Stimulated activated naive B cell treated with anti-CD40 and anti-IgM and Interleukin-4, amounts not matched to agents 10 μg/mL and 1 μg/mL and 100 μg/mL, for 72 hours (primary cell): ENCODE data around the gene SWAP70.

Experiments used
- ATAC-seq, 2 donors: fragments of 150-1000 bp; cut with Tn5 transposase; replicated peaks; 2 replicates each; pipeline ENCODE4 v1.10.0; 2021; ENCODE audit warnings: moderate library complexity in 1 of 2
- DNase-seq: peaks from one replicate; pipeline ENCODE4 v3.0.0; 2021
- H3K27ac Mint-ChIP-seq: one replicate; pipeline ENCODE4 v1.8.0; 2022; ENCODE audit warnings: mild to moderate bottlenecking, mixed read lengths
- H3K27me3 Mint-ChIP-seq, 2 donors: one replicate each; pipeline ENCODE4 v1.8.0; 2022; ENCODE audit warnings: mixed read lengths in 2 of 2
- H3K36me3 Mint-ChIP-seq, 2 donors: one replicate each; pipeline ENCODE4 v1.8.0; 2022; ENCODE audit warnings: mixed read lengths in 2 of 2, mild to moderate bottlenecking in 1 of 2
- H3K4me1 Mint-ChIP-seq, 2 donors: one replicate each; pipeline ENCODE4 v1.8.0; 2022; ENCODE audit warnings: mixed read lengths in 2 of 2, mild to moderate bottlenecking in 1 of 2
- H3K4me3 Mint-ChIP-seq, 2 donors: one replicate each; pipeline ENCODE4 v1.8.0; 2022; ENCODE audit warnings: mild to moderate bottlenecking in 2 of 2, mixed read lengths in 2 of 2, moderate library complexity in 1 of 2
- H3K9me3 Mint-ChIP-seq, 2 donors: one replicate each; pipeline ENCODE4 v1.8.0; 2022; ENCODE audit warnings: mixed read lengths in 2 of 2, mild to moderate bottlenecking in 1 of 2

The SWAP70 gene

GRCh38 chr11:9633679-9634078, 30.2 kb upstream of the SWAP70 start:
- no peak for DNase-seq
- Mint-ChIP-seq H3K4me3 (peak overlapping the region in 1 of 2 donors; percentile 8), H3K27me3 (no peaks in the 10 kb centered on the region), H3K36me3 (peaks cover 6 to 9% of the 10 kb centered on the region in 2 donors), H3K4me1 (peaks cover 27 to 57% of the 10 kb centered on the region in 2 donors), H3K27ac (peak overlapping the region; percentile 51), H3K9me3 (peaks cover 0 to 1% of the 10 kb centered on the region in 2 donors)
- ATAC-seq = no peak

GRCh38 chr11:9636691-9637090, 27.2 kb upstream of the SWAP70 start:
- Mint-ChIP-seq H3K27ac (no peak overlapping the region), H3K9me3 (peaks cover 0 to 4% of the 10 kb centered on the region in 2 donors), H3K36me3 (peaks cover 6 to 11% of the 10 kb centered on the region in 2 donors), H3K4me3 (no peak overlapping the region), H3K4me1 (peaks cover 31 to 49% of the 10 kb centered on the region in 2 donors), H3K27me3 (no peaks in the 10 kb centered on the region)
- ATAC-seq (no peak), DNase-seq (no peak)

DNA sequence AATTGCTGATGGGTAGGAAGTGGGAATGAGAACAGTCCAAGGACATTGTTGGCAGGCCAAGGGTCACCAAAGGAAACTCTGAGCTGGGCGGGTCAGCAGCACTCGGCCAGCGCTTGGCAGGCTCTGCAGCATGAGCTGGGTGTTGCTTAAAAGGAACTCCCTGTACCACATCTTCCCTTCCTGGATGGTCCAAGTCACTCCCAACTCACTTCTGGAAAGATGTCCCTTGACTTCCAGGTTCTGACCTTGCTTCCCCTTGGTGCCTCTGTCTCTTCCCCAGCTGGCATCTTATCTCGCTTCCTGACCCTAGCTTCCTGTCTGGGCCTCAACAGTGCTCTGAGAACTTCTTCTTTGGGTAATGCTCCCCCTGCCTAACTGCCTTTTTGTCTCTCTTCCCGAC, 24.8 kb upstream of the SWAP70 start:
- H3K4me3 Mint-ChIP-seq = no peak overlapping the region
- peaks cover 0 to 4% of the 10 kb centered on the region in 2 donors for H3K9me3 Mint-ChIP-seq
- peak overlapping the region; percentile 84 for H3K27ac Mint-ChIP-seq
- peaks cover 35 to 49% of the 10 kb centered on the region in 2 donors for H3K4me1 Mint-ChIP-seq
- ATAC-seq (no peak), DNase-seq (no peak)
- peaks cover 2 to 6% of the 10 kb centered on the region in 2 donors for H3K36me3 Mint-ChIP-seq
- no peaks in the 10 kb centered on the region for H3K27me3 Mint-ChIP-seq

- Mint-ChIP-seq H3K27me3 (no peaks in the 10 kb centered on the region), H3K27ac (peak overlapping the region; percentile 84), H3K4me3 (peak overlapping the region in 1 of 2 donors; percentile 16), H3K9me3 (peaks cover 0 to 4% of the 10 kb centered on the region in 2 donors), H3K36me3 (peaks cover 0 to 2% of the 10 kb centered on the region in 2 donors), H3K4me1 (peaks cover 34 to 49% of the 10 kb centered on the region in 2 donors)
- peak; percentile 54 for DNase-seq
- peak; percentile 90 to 93 for ATAC-seq
These were observed 23.9 kb upstream of the SWAP70 start for GRCh38 chr11:9639985-9640384.

GRCh38 chr11:9642894-9643293, 21.0 kb upstream of the SWAP70 start:
- peaks cover 0 to 4% of the 10 kb centered on the region in 2 donors for H3K36me3 Mint-ChIP-seq
- H3K27me3 Mint-ChIP-seq = no peaks in the 10 kb centered on the region
- peaks cover 23 to 62% of the 10 kb centered on the region in 2 donors for H3K4me1 Mint-ChIP-seq
- H3K4me3 Mint-ChIP-seq = no peak overlapping the region
- no peak overlapping the region for H3K27ac Mint-ChIP-seq
- H3K9me3 Mint-ChIP-seq = peaks cover 0 to 6% of the 10 kb centered on the region in 2 donors
- ATAC-seq (no peak), DNase-seq (no peak)

DNA sequence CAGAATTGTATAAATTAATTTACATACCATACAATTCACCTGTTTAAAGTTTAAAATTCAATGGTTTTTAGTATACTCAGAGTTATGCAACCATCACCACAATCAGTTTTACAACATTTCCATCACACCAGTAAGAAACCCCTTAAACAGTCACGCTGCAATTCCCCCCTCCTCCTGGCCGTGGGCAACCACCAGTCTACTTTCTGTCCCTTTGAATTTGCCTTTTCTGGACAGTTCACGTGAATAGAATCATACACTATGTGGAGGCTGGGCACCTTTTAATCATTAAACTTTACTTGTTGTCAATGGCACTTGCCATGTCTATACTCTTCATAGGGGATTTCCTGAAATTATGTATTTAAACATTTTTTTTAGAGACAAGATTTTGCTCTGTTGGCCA, 20.1 kb upstream of the SWAP70 start:
- Mint-ChIP-seq H3K27me3 (no peaks in the 10 kb centered on the region), H3K4me3 (no peak overlapping the region), H3K4me1 (peaks cover 24 to 57% of the 10 kb centered on the region in 2 donors), H3K9me3 (peaks cover 4 to 9% of the 10 kb centered on the region in 2 donors), H3K36me3 (peaks cover 4 to 5% of the 10 kb centered on the region in 2 donors), H3K27ac (no peak overlapping the region)
- no peak for DNase-seq
- ATAC-seq = peak; percentile 69 to 80

DNA sequence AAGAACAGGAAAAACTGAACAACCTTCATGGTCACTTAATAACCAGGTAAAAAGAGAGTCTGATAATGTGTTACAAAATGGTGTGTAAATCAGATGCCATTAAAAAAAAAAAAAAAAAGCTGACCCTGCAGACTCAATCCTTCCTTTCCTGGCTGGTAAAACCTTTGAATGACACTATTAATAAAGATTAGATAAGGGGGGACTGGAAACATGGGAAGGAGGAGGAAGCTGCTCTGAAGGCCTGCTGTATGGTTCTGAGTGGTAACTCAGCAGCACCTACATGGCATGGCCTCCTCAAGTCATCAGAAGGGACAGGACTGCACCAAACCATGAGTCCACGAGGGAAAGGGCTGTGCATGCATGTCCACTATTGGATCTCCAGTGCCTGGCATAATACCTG, 18.0 kb upstream of the SWAP70 start:
- peaks cover 4 to 6% of the 10 kb centered on the region in 2 donors for H3K9me3 Mint-ChIP-seq
- H3K27ac Mint-ChIP-seq = no peak overlapping the region
- no peak overlapping the region for H3K4me3 Mint-ChIP-seq
- peaks cover 15 to 40% of the 10 kb centered on the region in 2 donors for H3K4me1 Mint-ChIP-seq
- DNase-seq = no peak
- H3K27me3 Mint-ChIP-seq = no peaks in the 10 kb centered on the region
- ATAC-seq = no peak
- peaks cover 3 to 5% of the 10 kb centered on the region in 2 donors for H3K36me3 Mint-ChIP-seq

- Mint-ChIP-seq H3K4me1 (peaks cover 15 to 44% of the 10 kb centered on the region in 2 donors), H3K27ac (no peak overlapping the region), H3K27me3 (no peaks in the 10 kb centered on the region), H3K4me3 (no peak overlapping the region), H3K36me3 (peaks cover 3 to 5% of the 10 kb centered on the region in 2 donors), H3K9me3 (peaks cover 4 to 6% of the 10 kb centered on the region in 2 donors)
- DNase-seq (no peak), ATAC-seq (no peak)
These were observed 17.6 kb upstream of the SWAP70 start for GRCh38 chr11:9646324-9646723.

GRCh38 chr11:9651481-9651880, 12.4 kb upstream of the SWAP70 start:
- Mint-ChIP-seq H3K9me3 (peaks cover 4 to 8% of the 10 kb centered on the region in 2 donors), H3K4me3 (no peak overlapping the region), H3K27ac (no peak overlapping the region), H3K27me3 (no peaks in the 10 kb centered on the region), H3K4me1 (peaks cover 15 to 30% of the 10 kb centered on the region in 2 donors), H3K36me3 (peaks cover 3 to 12% of the 10 kb centered on the region in 2 donors)
- DNase-seq (no peak), ATAC-seq (no peak)

DNA sequence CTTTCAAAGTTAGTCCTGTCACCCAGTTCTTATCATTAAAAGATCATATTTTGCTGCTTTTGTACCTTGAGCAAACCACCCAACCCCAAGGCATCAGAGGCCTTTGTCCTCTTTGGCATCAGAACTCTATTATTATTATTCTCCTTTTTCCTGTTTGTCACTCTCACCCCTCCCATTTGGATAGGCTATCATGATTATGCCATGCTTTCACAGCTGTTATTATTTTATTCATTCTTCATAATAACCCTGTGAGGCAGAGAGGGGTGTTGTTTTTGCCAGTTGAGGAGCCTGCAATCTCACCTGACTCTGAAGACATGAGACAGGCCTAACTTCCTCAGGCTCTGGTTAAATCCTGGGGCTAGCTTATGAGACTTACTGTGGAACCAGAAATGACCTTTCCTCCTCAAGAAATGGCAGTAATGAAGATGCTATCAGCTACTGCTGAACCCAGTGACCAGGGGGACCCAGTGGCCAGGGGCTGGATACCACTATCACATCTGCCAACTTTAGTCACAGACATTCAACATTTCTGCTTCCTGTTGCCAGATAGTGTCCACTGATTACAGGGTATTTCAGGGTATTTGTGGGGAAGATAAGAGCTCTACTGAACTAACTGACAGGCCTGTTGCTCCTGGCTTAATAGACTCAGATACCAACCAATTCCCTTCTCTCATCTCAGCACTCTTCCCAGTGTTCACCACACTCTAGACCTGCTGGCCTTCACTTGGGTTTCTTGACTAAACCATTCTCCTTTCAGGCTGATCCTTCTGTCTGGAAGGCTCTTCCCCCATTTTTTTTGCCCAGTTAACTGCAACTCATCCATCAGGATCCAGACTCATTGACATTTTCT, 11.8 kb upstream of the SWAP70 start:
- Mint-ChIP-seq H3K27me3 (no peaks in the 10 kb centered on the region), H3K9me3 (peaks cover 4 to 8% of the 10 kb centered on the region in 2 donors), H3K4me3 (no peak overlapping the region), H3K27ac (no peak overlapping the region), H3K36me3 (peaks cover 3 to 12% of the 10 kb centered on the region in 2 donors), H3K4me1 (peaks cover 15 to 28% of the 10 kb centered on the region in 2 donors)
- DNase-seq (no peak), ATAC-seq (no peak)

DNA sequence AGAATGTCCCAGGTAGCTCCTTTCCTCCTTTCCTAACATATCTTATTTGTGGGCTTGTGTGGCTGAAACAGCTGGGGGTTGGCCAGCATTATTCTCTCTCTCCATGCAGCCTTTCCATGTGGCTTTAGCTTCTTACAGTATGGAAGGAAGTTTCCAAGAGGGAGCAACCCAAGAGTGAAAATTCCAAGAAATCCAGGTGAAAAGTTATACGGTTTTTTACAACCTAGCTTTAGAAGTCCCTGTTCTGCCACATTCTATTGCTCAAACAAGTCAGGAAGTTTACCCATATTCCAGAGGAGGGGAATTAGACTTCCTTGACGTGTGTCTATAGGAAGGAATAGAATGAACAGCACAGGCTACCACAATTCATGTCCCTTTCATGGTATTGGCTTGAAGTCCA, 10.0 kb upstream of the SWAP70 start:
- DNase-seq (no peak), ATAC-seq (no peak)
- peaks cover 0 to 3% of the 10 kb centered on the region in 2 donors for H3K9me3 Mint-ChIP-seq
- no peak overlapping the region for H3K27ac Mint-ChIP-seq
- no peaks in the 10 kb centered on the region for H3K27me3 Mint-ChIP-seq
- H3K4me3 Mint-ChIP-seq = no peak overlapping the region
- peaks cover 16 to 29% of the 10 kb centered on the region in 2 donors for H3K4me1 Mint-ChIP-seq
- H3K36me3 Mint-ChIP-seq = peaks cover 1 to 10% of the 10 kb centered on the region in 2 donors

GRCh38 chr11:9656864-9657263, 7.0 kb upstream of the SWAP70 start:
- peaks cover 4 to 13% of the 10 kb centered on the region in 2 donors for H3K36me3 Mint-ChIP-seq
- DNase-seq (no peak), ATAC-seq (no peak)
- H3K9me3 Mint-ChIP-seq = peaks cover 0 to 5% of the 10 kb centered on the region in 2 donors
- no peaks in the 10 kb centered on the region for H3K27me3 Mint-ChIP-seq
- no peak overlapping the region for H3K27ac Mint-ChIP-seq
- peaks cover 22 to 36% of the 10 kb centered on the region in 2 donors for H3K4me1 Mint-ChIP-seq
- no peak overlapping the region for H3K4me3 Mint-ChIP-seq

GRCh38 chr11:9657531-9657930, 6.3 kb upstream of the SWAP70 start:
- peaks cover 4 to 13% of the 10 kb centered on the region in 2 donors for H3K36me3 Mint-ChIP-seq
- H3K27ac Mint-ChIP-seq = no peak overlapping the region
- H3K9me3 Mint-ChIP-seq = peaks cover 0 to 5% of the 10 kb centered on the region in 2 donors
- no peaks in the 10 kb centered on the region for H3K27me3 Mint-ChIP-seq
- peaks cover 24 to 36% of the 10 kb centered on the region in 2 donors for H3K4me1 Mint-ChIP-seq
- no peak overlapping the region for H3K4me3 Mint-ChIP-seq
- ATAC-seq (no peak), DNase-seq (no peak)

DNA sequence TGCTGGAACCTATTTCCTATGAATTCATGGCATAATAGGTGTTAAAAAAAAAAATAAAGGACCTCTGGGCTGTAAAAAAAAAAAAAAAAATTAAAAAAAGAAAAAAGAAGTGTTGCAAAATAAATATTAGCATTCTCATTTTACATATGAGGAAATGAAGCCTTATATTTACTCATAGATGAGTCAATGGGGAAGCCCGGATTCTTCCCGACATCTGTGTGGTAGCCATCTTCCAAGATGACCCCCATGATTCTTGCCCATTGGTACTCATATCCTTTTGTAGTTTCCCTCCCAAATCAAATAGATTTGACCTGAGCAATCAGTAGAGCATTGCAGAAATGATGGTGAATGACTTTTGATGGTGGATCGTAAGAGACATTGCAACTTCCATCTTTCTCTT, 3.0 kb upstream of the SWAP70 start:
- Mint-ChIP-seq H3K4me1 (peaks cover 28 to 47% of the 10 kb centered on the region in 2 donors), H3K9me3 (peaks cover 4 to 5% of the 10 kb centered on the region in 2 donors), H3K36me3 (peaks cover 17 to 19% of the 10 kb centered on the region in 2 donors), H3K27ac (peak overlapping the region; percentile 99), H3K27me3 (no peaks in the 10 kb centered on the region), H3K4me3 (peak overlapping the region; percentile 10 to 19)
- ATAC-seq = no peak
- DNase-seq = no peak

GRCh38 chr11:9662273-9662672, 1.6 kb upstream of the SWAP70 start:
- H3K27ac Mint-ChIP-seq = peak overlapping the region; percentile 99
- peaks cover 31 to 57% of the 10 kb centered on the region in 2 donors for H3K4me1 Mint-ChIP-seq
- peak overlapping the region; percentile 92 to 95 for H3K4me3 Mint-ChIP-seq
- DNase-seq (peak; percentile 34), ATAC-seq (peak; percentile 26 to 28)
- peaks cover 4 to 7% of the 10 kb centered on the region in 2 donors for H3K9me3 Mint-ChIP-seq
- H3K36me3 Mint-ChIP-seq = peaks cover 29 to 32% of the 10 kb centered on the region in 2 donors
- H3K27me3 Mint-ChIP-seq = no peaks in the 10 kb centered on the region
